H9 (cell line): Measurements from ENCODE around the gene DUSP2. TPM values are rescaled to one million over a fixed set of nuclear protein-coding genes. Genes with fewer than 3 reads are reported as not detected.

ENCODE experiments used
- DNase-seq: peaks from one replicate; pipeline ENCODE4 v3.0.0-alpha.2; 2017
- H2AFZ ChIP-seq: one replicate; pipeline ENCODE4 v1.6.1; 2013; ENCODE audit warnings: mild to moderate bottlenecking, low read length, control low read depth, moderate library complexity
- H2AK5ac ChIP-seq: 2 replicates; pipeline ENCODE4 v1.6.1; 2013; ENCODE audit warnings: low read length, control low read depth, mixed read lengths; ENCODE audit not compliant: insufficient read length
- H2BK120ac ChIP-seq: one replicate; pipeline ENCODE4 v1.6.1; 2013; ENCODE audit warnings: low read depth, mild to moderate bottlenecking, low read length, control low read depth, inconsistent platforms; ENCODE audit not compliant: poor library complexity, severe bottlenecking
- H2BK12ac ChIP-seq: 2 replicates; pipeline ENCODE4 v1.6.1; 2013; ENCODE audit warnings: low read length, control low read depth, mixed read lengths, low read depth; ENCODE audit not compliant: insufficient read length
- H2BK15ac ChIP-seq: 2 replicates; pipeline ENCODE4 v1.6.1; 2013; ENCODE audit warnings: low read depth, low read length, control low read depth
- H2BK20ac ChIP-seq: one replicate; pipeline ENCODE4 v1.6.1; 2013; ENCODE audit warnings: low read depth, mild to moderate bottlenecking, low read length, control low read depth, inconsistent platforms; ENCODE audit not compliant: poor library complexity, severe bottlenecking
- H2BK5ac ChIP-seq: 2 replicates; pipeline ENCODE4 v1.6.1; 2013; ENCODE audit warnings: low read length, control low read depth, mixed read lengths; ENCODE audit not compliant: insufficient read length
- H3K14ac ChIP-seq: 2 replicates; pipeline ENCODE4 v1.6.1; 2013; ENCODE audit warnings: low read length, control low read depth; ENCODE audit not compliant: insufficient read depth
- H3K18ac ChIP-seq: 2 replicates; pipeline ENCODE4 v1.6.1; 2013; ENCODE audit warnings: low read depth, mild to moderate bottlenecking, mixed read lengths, low read length, control low read depth; ENCODE audit not compliant: insufficient read length
- H3K23ac ChIP-seq: 2 replicates; pipeline ENCODE4 v1.6.1; 2013; ENCODE audit warnings: low read length, control low read depth, mixed read lengths, low read depth; ENCODE audit not compliant: insufficient read length
- H3K23me2 ChIP-seq: 2 replicates; pipeline ENCODE4 v1.6.1; 2013; ENCODE audit warnings: low read depth, mild to moderate bottlenecking, mixed read lengths, low read length, control low read depth; ENCODE audit not compliant: insufficient read length, poor library complexity, severe bottlenecking
- H3K27ac ChIP-seq: 2 replicates; pipeline ENCODE4 v1.5.1; 2013; ENCODE audit warnings: low read length, control low read depth, mixed read lengths, low read depth; ENCODE audit not compliant: insufficient read length
- H3K27me3 ChIP-seq: 2 replicates; pipeline ENCODE4 v1.6.1; 2013; ENCODE audit warnings: low read length, control low read depth, inconsistent platforms; ENCODE audit not compliant: insufficient read depth
- H3K4ac ChIP-seq: 2 replicates; pipeline ENCODE4 v1.6.1; 2013; ENCODE audit warnings: low read depth, mild to moderate bottlenecking, control low read depth, inconsistent platforms, low read length, moderate library complexity
- H3K4me1 ChIP-seq: 2 replicates; pipeline ENCODE4 v1.6.1; 2013; ENCODE audit warnings: low read length, control low read depth, inconsistent platforms; ENCODE audit not compliant: insufficient read depth
- H3K4me2 ChIP-seq: 2 replicates; pipeline ENCODE4 v1.6.1; 2013; ENCODE audit warnings: low read length, control low read depth, mixed read lengths; ENCODE audit not compliant: insufficient read length, insufficient read depth
- H3K56ac ChIP-seq: 2 replicates; pipeline ENCODE4 v1.6.1; 2013; ENCODE audit warnings: low read depth, mild to moderate bottlenecking, mixed read lengths, low read length, control low read depth; ENCODE audit not compliant: insufficient read length
- H3K79me1 ChIP-seq: 2 replicates; pipeline ENCODE4 v1.6.1; 2013; ENCODE audit warnings: low read depth, mild to moderate bottlenecking, moderate library complexity, low read length, control low read depth, inconsistent platforms; ENCODE audit not compliant: insufficient read depth, poor library complexity, severe bottlenecking
- H3K79me2 ChIP-seq: 2 replicates; pipeline ENCODE4 v1.6.1; 2013; ENCODE audit warnings: low read length, control low read depth, inconsistent platforms; ENCODE audit not compliant: insufficient read depth
- H3K9ac ChIP-seq: 2 replicates; pipeline ENCODE4 v1.6.1; 2013; ENCODE audit warnings: low read length, control low read depth, mixed read lengths; ENCODE audit not compliant: insufficient read length; ENCODE audit errors: extremely low read depth
- H3K9me3 ChIP-seq: one replicate; pipeline ENCODE4 v1.6.1; 2013; ENCODE audit warnings: low read depth, low read length, inconsistent platforms; ENCODE audit not compliant: control insufficient read depth
- H3T11ph ChIP-seq: one replicate; pipeline ENCODE4 v1.6.1; 2013; ENCODE audit warnings: mild to moderate bottlenecking, low read length, control low read depth, inconsistent platforms
- H4K20me1 ChIP-seq: one replicate; pipeline ENCODE4 v1.6.1; 2013; ENCODE audit not compliant: control insufficient read depth, insufficient read length, insufficient read depth
- H4K5ac ChIP-seq: 2 replicates; pipeline ENCODE4 v1.6.1; 2013; ENCODE audit warnings: low read depth, mild to moderate bottlenecking, mixed read lengths, low read length, control low read depth; ENCODE audit not compliant: insufficient read length
- H4K8ac ChIP-seq: replicated peaks from 2 replicates; pipeline ENCODE4 v1.6.1; 2013; ENCODE audit warnings: low read length, control low read depth, mixed read lengths, low read depth; ENCODE audit not compliant: insufficient read length
- H4K91ac ChIP-seq: 2 replicates; pipeline ENCODE4 v1.6.1; 2013; ENCODE audit warnings: low read depth, mild to moderate bottlenecking, moderate library complexity, mixed read lengths, low read length, control low read depth; ENCODE audit not compliant: insufficient read length
- H3K27ac Mint-ChIP-seq, 3 experiments: 2 replicates in 2 of 3; 3 replicates in 1 of 3; pipeline ENCODE4 v1.8.0; 2020 to 2021; ENCODE audit warnings: mixed read lengths in 3 of 3, mild to moderate bottlenecking in 1 of 3, moderate library complexity in 1 of 3
- H3K27me3 Mint-ChIP-seq: 2 replicates; pipeline ENCODE4 v1.8.0; 2021; ENCODE audit warnings: low read depth, mild to moderate bottlenecking, moderate library complexity, mixed read lengths
- H3K36me3 Mint-ChIP-seq, 3 experiments: 2 replicates in 2 of 3; 3 replicates in 1 of 3; pipeline ENCODE4 v1.8.0; 2020 to 2021; ENCODE audit warnings: low read depth in 3 of 3, mixed read lengths in 3 of 3; ENCODE audit not compliant: insufficient read depth in 1 of 3
- H3K4me1 Mint-ChIP-seq, 2 experiments: 2 replicates each; pipeline ENCODE4 v1.8.0; 2020; ENCODE audit warnings: mixed read lengths in 2 of 2
- H3K4me3 Mint-ChIP-seq, 2 experiments: 2 replicates in 1 of 2; 3 replicates in 1 of 2; pipeline ENCODE4 v1.8.0; 2020 to 2021; ENCODE audit warnings: mild to moderate bottlenecking in 2 of 2, mixed read lengths in 2 of 2, moderate library complexity in 1 of 2
- H3K9me3 Mint-ChIP-seq, 2 experiments: 2 replicates in 1 of 2; 3 replicates in 1 of 2; pipeline ENCODE4 v1.8.0; 2020; ENCODE audit warnings: mild to moderate bottlenecking in 2 of 2, mixed read lengths in 2 of 2, moderate library complexity in 1 of 2
- CTCF ChIP-seq: fragments of 200-600 bp; sonication (generic); conservative IDR thresholded peaks from 3 replicates; pipeline ENCODE4 v1.8.0; 2021; ENCODE audit warnings: antibody characterized with exemption, mild to moderate bottlenecking
- WGBS: extraction: QIAGEN DNeasy Blood & Tissue Kit; methylation state at CpG from one replicate; pipeline ENCODE4 v1.1.7; 2013; ENCODE audit warnings: missing lambda C conversion rate, low lambda C conversion rate, mixed read lengths; ENCODE audit not compliant: insufficient read length; ENCODE audit errors: extremely low coverage; 5-methylcytosine and 5-hydroxymethylcytosine counted together
- total RNA-seq: library from RNA; stranded (reverse); gene quantifications from 2 replicates; pipeline ENCODE4 v1.2.1, GENCODE V29; 2021

Gene DUSP2
- total RNA-seq, 1 experiment from 2014 or later, result 14.9 TPM

GRCh38 chr2:96128456-96128855 is 16.8 kb downstream of the DUSP2 start:
- no peak overlapping the region for H3K4me3 Mint-ChIP-seq
- no peak overlapping the region for H3K27ac Mint-ChIP-seq
- no peaks in the 10 kb centered on the region for H3K23me2 ChIP-seq
- no peaks in the 10 kb centered on the region for H3K36me3 Mint-ChIP-seq
- H3K9me3 Mint-ChIP-seq, result no peaks in the 10 kb centered on the region
- H4K20me1 ChIP-seq, result no peaks in the 10 kb centered on the region
- no peak overlapping the region for H3K56ac ChIP-seq
- no peaks in the 10 kb centered on the region for H3K79me1 ChIP-seq
- H3K27ac ChIP-seq, result no peak overlapping the region
- H2BK120ac ChIP-seq, result no peak overlapping the region
- no CpG with 5 or more reads among the region's 6 CpGs for WGBS
- H2AFZ ChIP-seq, result no peak overlapping the region
- peaks cover 19% of the 10 kb centered on the region for H3K27me3 Mint-ChIP-seq
- no peak overlapping the region for H3K9ac ChIP-seq
- no peaks in the 10 kb centered on the region for H3K79me2 ChIP-seq
- no peak overlapping the region for H4K8ac ChIP-seq
- no peak overlapping the region for H3K4ac ChIP-seq
- no peak overlapping the region for H3K23ac ChIP-seq
- no peak for TF ChIP-seq CTCF
- H3K4me1 Mint-ChIP-seq, result no peaks in the 10 kb centered on the region
- no peak overlapping the region for H2BK20ac ChIP-seq
- H3K4me1 ChIP-seq, result no peaks in the 10 kb centered on the region
- no peak overlapping the region for H2BK15ac ChIP-seq
- no peak overlapping the region for H3K14ac ChIP-seq
- H3K27me3 ChIP-seq, result no peaks in the 10 kb centered on the region
- H2BK12ac ChIP-seq, result no peak overlapping the region
- no peak overlapping the region for H3K4me2 ChIP-seq
- no peaks in the 10 kb centered on the region for H3K9me3 ChIP-seq
- no peak overlapping the region for H2AK5ac ChIP-seq
- no peak for DNase-seq
- no peak overlapping the region for H4K91ac ChIP-seq
- no peak overlapping the region for H3K18ac ChIP-seq
- H4K5ac ChIP-seq, result no peak overlapping the region
- no peak overlapping the region for H3T11ph ChIP-seq
- H2BK5ac ChIP-seq, result no peak overlapping the region
